DOHH2 (cell line): ENCODE measurements around the gene RNF111.

Experiments used
- EZH2phosphoT487 ChIP-seq: fragments of 200-600 bp; sonication (generic); IDR thresholded peaks from 2 replicates; pipeline ENCODE4 v1.6.1; 2017; ENCODE audit warnings: borderline replicate concordance, mild to moderate bottlenecking, antibody characterized with exemption, low read length, moderate library complexity, mixed read lengths
- TF ChIP-seq, protein P1 (sequence below): fragments of 200-600 bp; sonication (generic); IDR thresholded peaks from one replicate; pipeline ENCODE4 v1.5.1; 2014; ENCODE audit warnings: antibody characterized with exemption, mild to moderate bottlenecking, low read depth, low read length; ENCODE audit not compliant: poor library complexity, severe bottlenecking

DNA sequence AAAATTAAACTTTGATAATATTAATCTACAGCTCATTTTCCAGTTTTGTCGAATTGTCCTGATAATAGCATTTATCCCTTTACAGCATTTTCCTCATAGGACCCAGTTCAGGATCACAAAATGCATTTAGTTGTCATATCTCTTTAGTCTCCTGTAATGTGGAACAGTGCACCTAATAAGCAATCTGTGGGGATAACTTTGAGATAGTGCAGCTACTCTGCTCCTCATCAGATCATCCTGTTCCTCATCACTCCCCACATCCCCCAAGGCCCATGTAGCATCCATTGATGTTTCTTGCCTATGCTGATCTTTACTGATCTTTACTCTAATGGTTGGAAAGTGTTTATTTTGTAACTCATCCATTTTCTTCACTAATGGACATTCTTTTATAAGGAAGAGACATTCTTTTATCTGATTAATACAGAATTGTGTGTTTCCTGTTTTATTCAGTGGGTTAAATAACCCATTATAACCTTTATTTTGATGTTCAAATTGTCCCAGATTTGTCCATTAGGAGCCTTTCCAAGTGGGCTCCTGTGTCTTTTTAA lies 7.5 kb downstream of the RNF111 start:
- TF ChIP-seq, protein P1, sequence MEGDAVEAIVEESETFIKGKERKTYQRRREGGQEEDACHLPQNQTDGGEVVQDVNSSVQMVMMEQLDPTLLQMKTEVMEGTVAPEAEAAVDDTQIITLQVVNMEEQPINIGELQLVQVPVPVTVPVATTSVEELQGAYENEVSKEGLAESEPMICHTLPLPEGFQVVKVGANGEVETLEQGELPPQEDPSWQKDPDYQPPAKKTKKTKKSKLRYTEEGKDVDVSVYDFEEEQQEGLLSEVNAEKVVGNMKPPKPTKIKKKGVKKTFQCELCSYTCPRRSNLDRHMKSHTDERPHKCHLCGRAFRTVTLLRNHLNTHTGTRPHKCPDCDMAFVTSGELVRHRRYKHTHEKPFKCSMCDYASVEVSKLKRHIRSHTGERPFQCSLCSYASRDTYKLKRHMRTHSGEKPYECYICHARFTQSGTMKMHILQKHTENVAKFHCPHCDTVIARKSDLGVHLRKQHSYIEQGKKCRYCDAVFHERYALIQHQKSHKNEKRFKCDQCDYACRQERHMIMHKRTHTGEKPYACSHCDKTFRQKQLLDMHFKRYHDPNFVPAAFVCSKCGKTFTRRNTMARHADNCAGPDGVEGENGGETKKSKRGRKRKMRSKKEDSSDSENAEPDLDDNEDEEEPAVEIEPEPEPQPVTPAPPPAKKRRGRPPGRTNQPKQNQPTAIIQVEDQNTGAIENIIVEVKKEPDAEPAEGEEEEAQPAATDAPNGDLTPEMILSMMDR, result no peak
- TF ChIP-seq EZH2phosphoT487, result no peak
